HEK293 (cell line): Measurements from ENCODE around the gene RNF111.

ENCODE experiments used
- MZF1 ChIP-seq: fragments of 450-650 bp; formaldehyde crosslinking; IDR thresholded peaks from 2 replicates; pipeline ENCODE4 v1.5.1; 2017; ENCODE audit warnings: missing biosample characterization, missing genetic modification characterization, borderline replicate concordance
- WT1 ChIP-seq: fragments of 450-650 bp; formaldehyde crosslinking; IDR thresholded peaks from 2 replicates; pipeline ENCODE4 v1.5.1; 2016; ENCODE audit warnings: missing biosample characterization, missing genetic modification characterization
- YY1 ChIP-seq: fragments of 450-650 bp; formaldehyde crosslinking; IDR thresholded peaks from 2 replicates; pipeline ENCODE4 v1.5.1; 2018; ENCODE audit warnings: missing biosample characterization, missing genetic modification characterization
- ZBTB20 ChIP-seq: fragments of 450-650 bp; formaldehyde crosslinking; IDR thresholded peaks from 2 replicates; pipeline ENCODE4 v1.5.1; 2016; ENCODE audit warnings: missing biosample characterization, missing genetic modification characterization
- ZFHX2 ChIP-seq: fragments of 450-650 bp; formaldehyde crosslinking; conservative IDR thresholded peaks from 2 replicates; pipeline ENCODE4 v1.5.1; 2016; ENCODE audit warnings: missing biosample characterization, missing genetic modification characterization
- ZNF10 ChIP-seq: fragments of 450-650 bp; formaldehyde crosslinking; IDR thresholded peaks from 2 replicates; pipeline ENCODE4 v1.5.1; 2017; ENCODE audit warnings: missing biosample characterization, missing genetic modification characterization
- ZNF155 ChIP-seq: fragments of 450-650 bp; formaldehyde crosslinking; IDR thresholded peaks from 2 replicates; pipeline ENCODE4 v1.5.1; 2016; ENCODE audit warnings: missing biosample characterization, missing genetic modification characterization
- ZNF169 ChIP-seq: fragments of 450-650 bp; formaldehyde crosslinking; IDR thresholded peaks from 2 replicates; pipeline ENCODE4 v1.5.1; 2016; ENCODE audit warnings: missing biosample characterization, missing genetic modification characterization
- ZNF239 ChIP-seq: fragments of 450-650 bp; formaldehyde crosslinking; IDR thresholded peaks from 2 replicates; pipeline ENCODE4 v1.5.1; 2016; ENCODE audit warnings: missing biosample characterization, missing genetic modification characterization
- ZNF274 ChIP-seq, 2 experiments: fragments of 200-500 bp in 1 of 2; fragments of 450-650 bp in 1 of 2; sonication (Bioruptor generic) in 1 of 2; formaldehyde crosslinking in 1 of 2; IDR thresholded peaks; 2 replicates each; pipeline versions ENCODE4 v1.5.1 to v1.6.1; 2014 to 2016; ENCODE audit warnings: borderline replicate concordance in 1 of 2, inconsistent platforms in 1 of 2, low read length in 1 of 2, missing biosample characterization in 1 of 2, missing genetic modification characterization in 1 of 2
- ZNF530 ChIP-seq: fragments of 450-650 bp; formaldehyde crosslinking; IDR thresholded peaks from 2 replicates; pipeline ENCODE4 v1.5.1; 2016; ENCODE audit warnings: low read depth, missing biosample characterization, missing genetic modification characterization
- ZNF555 ChIP-seq: fragments of 450-650 bp; formaldehyde crosslinking; conservative IDR thresholded peaks from 2 replicates; pipeline ENCODE4 v1.5.1; 2017; ENCODE audit warnings: missing biosample characterization, mild to moderate bottlenecking, missing genetic modification characterization, inconsistent platforms
- ZNF560 ChIP-seq: fragments of 450-650 bp; formaldehyde crosslinking; IDR thresholded peaks from 2 replicates; pipeline ENCODE4 v1.5.1; 2017; ENCODE audit warnings: missing biosample characterization, missing genetic modification characterization, borderline replicate concordance
- ZNF747 ChIP-seq: fragments of 450-650 bp; formaldehyde crosslinking; IDR thresholded peaks from 2 replicates; pipeline ENCODE4 v1.5.1; 2016; ENCODE audit warnings: missing biosample characterization, missing genetic modification characterization
- ZNF791 ChIP-seq: fragments of 450-650 bp; formaldehyde crosslinking; IDR thresholded peaks from 2 replicates; pipeline ENCODE4 v1.5.1; 2016; ENCODE audit warnings: missing biosample characterization, missing genetic modification characterization
- ZNF837 ChIP-seq: fragments of 450-650 bp; formaldehyde crosslinking; IDR thresholded peaks from 2 replicates; pipeline ENCODE4 v1.5.1; 2016; ENCODE audit warnings: missing biosample characterization, missing genetic modification characterization
- TF ChIP-seq, protein P1 (sequence below): fragments of 450-650 bp; formaldehyde crosslinking; IDR thresholded peaks from 2 replicates; pipeline ENCODE4 v1.5.1; 2016; ENCODE audit warnings: missing biosample characterization, missing genetic modification characterization
- TF ChIP-seq, protein P2 (sequence below): fragments of 450-650 bp; formaldehyde crosslinking; IDR thresholded peaks from 2 replicates; pipeline ENCODE4 v1.5.1; 2017; ENCODE audit warnings: missing biosample characterization, missing genetic modification characterization
- TF ChIP-seq, protein P3 (sequence below): fragments of 450-650 bp; formaldehyde crosslinking; IDR thresholded peaks from 2 replicates; pipeline ENCODE4 v1.5.1; 2017; ENCODE audit warnings: missing biosample characterization, missing genetic modification characterization
- TF ChIP-seq, protein P4 (sequence below): fragments of 450-650 bp; formaldehyde crosslinking; IDR thresholded peaks from 2 replicates; pipeline ENCODE4 v1.5.1; 2016; ENCODE audit warnings: missing biosample characterization, missing genetic modification characterization
- TF ChIP-seq, protein P5 (sequence below): fragments of 450-650 bp; formaldehyde crosslinking; IDR thresholded peaks from 2 replicates; pipeline ENCODE4 v1.5.1; 2016; ENCODE audit warnings: missing biosample characterization, missing genetic modification characterization, borderline replicate concordance
- TF ChIP-seq, protein P6 (sequence below): fragments of 450-650 bp; formaldehyde crosslinking; IDR thresholded peaks from 2 replicates; pipeline ENCODE4 v1.5.1; 2016; ENCODE audit warnings: missing biosample characterization, missing genetic modification characterization
- TF ChIP-seq, protein P7 (sequence below): fragments of 450-650 bp; formaldehyde crosslinking; IDR thresholded peaks from 2 replicates; pipeline ENCODE4 v1.5.1; 2016; ENCODE audit warnings: missing biosample characterization, missing genetic modification characterization

The RNF111 gene

DNA sequence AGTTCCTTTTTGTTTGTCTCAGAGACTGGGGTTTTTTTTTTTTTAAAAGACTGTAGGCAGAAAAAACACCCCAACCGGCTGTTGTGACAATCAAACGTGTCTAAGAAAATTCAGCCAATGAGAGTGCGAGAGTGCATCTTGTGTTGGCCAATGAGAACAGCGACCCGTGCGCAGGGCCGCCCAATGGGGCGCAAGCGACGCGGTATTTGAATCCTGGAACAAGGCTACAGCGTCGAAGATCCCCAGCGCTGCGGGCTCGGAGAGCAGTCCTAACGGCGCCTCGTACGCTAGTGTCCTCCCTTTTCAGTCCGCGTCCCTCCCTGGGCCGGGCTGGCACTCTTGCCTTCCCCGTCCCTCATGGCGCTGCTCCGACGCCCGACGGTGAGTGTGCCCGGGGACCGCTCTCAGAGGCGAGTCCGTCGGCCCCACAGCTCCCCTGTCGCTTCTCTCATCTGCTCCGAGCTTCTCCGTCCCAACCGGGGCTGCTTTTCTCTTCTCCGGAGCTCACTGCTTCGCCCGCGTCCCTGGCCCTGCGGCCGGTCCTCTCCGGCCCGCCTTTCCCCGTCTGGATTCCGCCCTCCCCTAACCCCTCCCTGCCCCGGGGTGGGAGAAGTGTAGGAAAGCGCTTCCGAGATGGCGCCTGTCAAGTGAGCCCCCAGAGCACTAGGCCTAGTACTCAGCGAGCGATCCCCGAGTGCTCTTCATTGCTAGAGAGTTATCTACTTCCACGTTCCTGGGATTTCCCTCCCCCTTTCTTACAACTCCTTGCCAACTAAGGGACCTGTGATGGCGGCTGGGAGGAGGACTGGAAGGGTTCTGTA, 117.7 kb downstream of the RNF111 start, which contains the start of gene CCNB2 (continued):
- TF ChIP-seq ZNF274 (IDR thresholded peaks at IDR 0.05; ENCODE audit: low read length), result no peak
- no peak for TF ChIP-seq ZNF274 (tag by site-specific recombination; IDR thresholded peaks at IDR 0.05; ENCODE audit: borderline replicate concordance)
- TF ChIP-seq, protein P1, sequence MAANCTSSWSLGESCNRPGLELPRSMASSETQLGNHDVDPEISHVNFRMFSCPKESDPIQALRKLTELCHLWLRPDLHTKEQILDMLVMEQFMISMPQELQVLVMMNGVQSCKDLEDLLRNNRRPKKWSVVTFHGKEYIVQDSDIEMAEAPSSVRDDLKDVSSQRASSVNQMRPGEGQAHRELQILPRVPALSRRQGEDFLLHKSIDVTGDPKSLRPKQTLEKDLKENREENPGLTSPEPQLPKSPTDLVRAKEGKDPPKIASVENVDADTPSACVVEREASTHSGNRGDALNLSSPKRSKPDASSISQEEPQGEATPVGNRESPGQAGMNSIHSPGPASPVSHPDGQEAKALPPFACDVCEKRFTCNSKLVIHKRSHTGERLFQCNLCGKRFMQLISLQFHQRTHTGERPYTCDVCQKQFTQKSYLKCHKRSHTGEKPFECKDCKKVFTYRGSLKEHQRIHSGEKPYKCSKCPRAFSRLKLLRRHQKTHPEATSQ (tag by site-specific recombination), result no peak
- TF ChIP-seq YY1 (tag by site-specific recombination), result peak; percentile 41
- peak; percentile 86; the same call in 1 of the 2 replicates for TF ChIP-seq MZF1 (tag by site-specific recombination)
- no peak for TF ChIP-seq ZNF155 (tag by site-specific recombination)
- no peak for TF ChIP-seq ZNF837
- TF ChIP-seq, protein P2, sequence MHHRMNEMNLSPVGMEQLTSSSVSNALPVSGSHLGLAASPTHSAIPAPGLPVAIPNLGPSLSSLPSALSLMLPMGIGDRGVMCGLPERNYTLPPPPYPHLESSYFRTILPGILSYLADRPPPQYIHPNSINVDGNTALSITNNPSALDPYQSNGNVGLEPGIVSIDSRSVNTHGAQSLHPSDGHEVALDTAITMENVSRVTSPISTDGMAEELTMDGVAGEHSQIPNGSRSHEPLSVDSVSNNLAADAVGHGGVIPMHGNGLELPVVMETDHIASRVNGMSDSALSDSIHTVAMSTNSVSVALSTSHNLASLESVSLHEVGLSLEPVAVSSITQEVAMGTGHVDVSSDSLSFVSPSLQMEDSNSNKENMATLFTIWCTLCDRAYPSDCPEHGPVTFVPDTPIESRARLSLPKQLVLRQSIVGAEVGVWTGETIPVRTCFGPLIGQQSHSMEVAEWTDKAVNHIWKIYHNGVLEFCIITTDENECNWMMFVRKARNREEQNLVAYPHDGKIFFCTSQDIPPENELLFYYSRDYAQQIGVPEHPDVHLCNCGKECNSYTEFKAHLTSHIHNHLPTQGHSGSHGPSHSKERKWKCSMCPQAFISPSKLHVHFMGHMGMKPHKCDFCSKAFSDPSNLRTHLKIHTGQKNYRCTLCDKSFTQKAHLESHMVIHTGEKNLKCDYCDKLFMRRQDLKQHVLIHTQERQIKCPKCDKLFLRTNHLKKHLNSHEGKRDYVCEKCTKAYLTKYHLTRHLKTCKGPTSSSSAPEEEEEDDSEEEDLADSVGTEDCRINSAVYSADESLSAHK, result no peak
- TF ChIP-seq, protein P3, sequence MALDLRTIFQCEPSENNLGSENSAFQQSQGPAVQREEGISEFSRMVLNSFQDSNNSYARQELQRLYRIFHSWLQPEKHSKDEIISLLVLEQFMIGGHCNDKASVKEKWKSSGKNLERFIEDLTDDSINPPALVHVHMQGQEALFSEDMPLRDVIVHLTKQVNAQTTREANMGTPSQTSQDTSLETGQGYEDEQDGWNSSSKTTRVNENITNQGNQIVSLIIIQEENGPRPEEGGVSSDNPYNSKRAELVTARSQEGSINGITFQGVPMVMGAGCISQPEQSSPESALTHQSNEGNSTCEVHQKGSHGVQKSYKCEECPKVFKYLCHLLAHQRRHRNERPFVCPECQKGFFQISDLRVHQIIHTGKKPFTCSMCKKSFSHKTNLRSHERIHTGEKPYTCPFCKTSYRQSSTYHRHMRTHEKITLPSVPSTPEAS (tag by site-specific recombination), result no peak
- TF ChIP-seq, protein P4, sequence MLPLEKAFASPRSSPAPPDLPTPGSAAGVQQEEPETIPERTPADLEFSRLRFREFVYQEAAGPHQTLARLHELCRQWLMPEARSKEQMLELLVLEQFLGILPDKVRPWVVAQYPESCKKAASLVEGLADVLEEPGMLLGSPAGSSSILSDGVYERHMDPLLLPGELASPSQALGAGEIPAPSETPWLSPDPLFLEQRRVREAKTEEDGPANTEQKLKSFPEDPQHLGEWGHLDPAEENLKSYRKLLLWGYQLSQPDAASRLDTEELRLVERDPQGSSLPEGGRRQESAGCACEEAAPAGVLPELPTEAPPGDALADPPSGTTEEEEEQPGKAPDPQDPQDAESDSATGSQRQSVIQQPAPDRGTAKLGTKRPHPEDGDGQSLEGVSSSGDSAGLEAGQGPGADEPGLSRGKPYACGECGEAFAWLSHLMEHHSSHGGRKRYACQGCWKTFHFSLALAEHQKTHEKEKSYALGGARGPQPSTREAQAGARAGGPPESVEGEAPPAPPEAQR (tag by site-specific recombination), result no peak
- TF ChIP-seq ZNF560 (tag by site-specific recombination), result no peak
- TF ChIP-seq ZNF10 (tag by site-specific recombination), result no peak
- TF ChIP-seq ZNF239 (tag by site-specific recombination), result no peak
- TF ChIP-seq ZBTB20 (tag by site-specific recombination), result peak; percentile 62
- TF ChIP-seq ZNF169 (tag by site-specific recombination), result no peak
- TF ChIP-seq, protein P5, sequence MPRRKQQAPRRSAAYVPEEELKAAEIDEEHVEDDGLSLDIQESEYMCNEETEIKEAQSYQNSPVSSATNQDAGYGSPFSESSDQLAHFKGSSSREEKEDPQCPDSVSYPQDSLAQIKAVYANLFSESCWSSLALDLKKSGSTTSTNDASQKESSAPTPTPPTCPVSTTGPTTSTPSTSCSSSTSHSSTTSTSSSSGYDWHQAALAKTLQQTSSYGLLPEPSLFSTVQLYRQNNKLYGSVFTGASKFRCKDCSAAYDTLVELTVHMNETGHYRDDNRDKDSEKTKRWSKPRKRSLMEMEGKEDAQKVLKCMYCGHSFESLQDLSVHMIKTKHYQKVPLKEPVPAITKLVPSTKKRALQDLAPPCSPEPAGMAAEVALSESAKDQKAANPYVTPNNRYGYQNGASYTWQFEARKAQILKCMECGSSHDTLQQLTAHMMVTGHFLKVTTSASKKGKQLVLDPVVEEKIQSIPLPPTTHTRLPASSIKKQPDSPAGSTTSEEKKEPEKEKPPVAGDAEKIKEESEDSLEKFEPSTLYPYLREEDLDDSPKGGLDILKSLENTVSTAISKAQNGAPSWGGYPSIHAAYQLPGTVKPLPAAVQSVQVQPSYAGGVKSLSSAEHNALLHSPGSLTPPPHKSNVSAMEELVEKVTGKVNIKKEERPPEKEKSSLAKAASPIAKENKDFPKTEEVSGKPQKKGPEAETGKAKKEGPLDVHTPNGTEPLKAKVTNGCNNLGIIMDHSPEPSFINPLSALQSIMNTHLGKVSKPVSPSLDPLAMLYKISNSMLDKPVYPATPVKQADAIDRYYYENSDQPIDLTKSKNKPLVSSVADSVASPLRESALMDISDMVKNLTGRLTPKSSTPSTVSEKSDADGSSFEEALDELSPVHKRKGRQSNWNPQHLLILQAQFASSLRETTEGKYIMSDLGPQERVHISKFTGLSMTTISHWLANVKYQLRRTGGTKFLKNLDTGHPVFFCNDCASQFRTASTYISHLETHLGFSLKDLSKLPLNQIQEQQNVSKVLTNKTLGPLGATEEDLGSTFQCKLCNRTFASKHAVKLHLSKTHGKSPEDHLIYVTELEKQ (tag by site-specific recombination), result no peak
- TF ChIP-seq, protein P6, sequence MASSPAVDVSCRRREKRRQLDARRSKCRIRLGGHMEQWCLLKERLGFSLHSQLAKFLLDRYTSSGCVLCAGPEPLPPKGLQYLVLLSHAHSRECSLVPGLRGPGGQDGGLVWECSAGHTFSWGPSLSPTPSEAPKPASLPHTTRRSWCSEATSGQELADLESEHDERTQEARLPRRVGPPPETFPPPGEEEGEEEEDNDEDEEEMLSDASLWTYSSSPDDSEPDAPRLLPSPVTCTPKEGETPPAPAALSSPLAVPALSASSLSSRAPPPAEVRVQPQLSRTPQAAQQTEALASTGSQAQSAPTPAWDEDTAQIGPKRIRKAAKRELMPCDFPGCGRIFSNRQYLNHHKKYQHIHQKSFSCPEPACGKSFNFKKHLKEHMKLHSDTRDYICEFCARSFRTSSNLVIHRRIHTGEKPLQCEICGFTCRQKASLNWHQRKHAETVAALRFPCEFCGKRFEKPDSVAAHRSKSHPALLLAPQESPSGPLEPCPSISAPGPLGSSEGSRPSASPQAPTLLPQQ, result no peak
- peak; percentile 57 for TF ChIP-seq WT1
- TF ChIP-seq ZNF747, result no peak
- no peak for TF ChIP-seq ZNF555
- TF ChIP-seq ZFHX2 (tag by site-specific recombination), result no peak
- TF ChIP-seq, protein P7, sequence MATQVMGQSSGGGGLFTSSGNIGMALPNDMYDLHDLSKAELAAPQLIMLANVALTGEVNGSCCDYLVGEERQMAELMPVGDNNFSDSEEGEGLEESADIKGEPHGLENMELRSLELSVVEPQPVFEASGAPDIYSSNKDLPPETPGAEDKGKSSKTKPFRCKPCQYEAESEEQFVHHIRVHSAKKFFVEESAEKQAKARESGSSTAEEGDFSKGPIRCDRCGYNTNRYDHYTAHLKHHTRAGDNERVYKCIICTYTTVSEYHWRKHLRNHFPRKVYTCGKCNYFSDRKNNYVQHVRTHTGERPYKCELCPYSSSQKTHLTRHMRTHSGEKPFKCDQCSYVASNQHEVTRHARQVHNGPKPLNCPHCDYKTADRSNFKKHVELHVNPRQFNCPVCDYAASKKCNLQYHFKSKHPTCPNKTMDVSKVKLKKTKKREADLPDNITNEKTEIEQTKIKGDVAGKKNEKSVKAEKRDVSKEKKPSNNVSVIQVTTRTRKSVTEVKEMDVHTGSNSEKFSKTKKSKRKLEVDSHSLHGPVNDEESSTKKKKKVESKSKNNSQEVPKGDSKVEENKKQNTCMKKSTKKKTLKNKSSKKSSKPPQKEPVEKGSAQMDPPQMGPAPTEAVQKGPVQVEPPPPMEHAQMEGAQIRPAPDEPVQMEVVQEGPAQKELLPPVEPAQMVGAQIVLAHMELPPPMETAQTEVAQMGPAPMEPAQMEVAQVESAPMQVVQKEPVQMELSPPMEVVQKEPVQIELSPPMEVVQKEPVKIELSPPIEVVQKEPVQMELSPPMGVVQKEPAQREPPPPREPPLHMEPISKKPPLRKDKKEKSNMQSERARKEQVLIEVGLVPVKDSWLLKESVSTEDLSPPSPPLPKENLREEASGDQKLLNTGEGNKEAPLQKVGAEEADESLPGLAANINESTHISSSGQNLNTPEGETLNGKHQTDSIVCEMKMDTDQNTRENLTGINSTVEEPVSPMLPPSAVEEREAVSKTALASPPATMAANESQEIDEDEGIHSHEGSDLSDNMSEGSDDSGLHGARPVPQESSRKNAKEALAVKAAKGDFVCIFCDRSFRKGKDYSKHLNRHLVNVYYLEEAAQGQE (tag by site-specific recombination), result no peak
- TF ChIP-seq ZNF530 (tag by site-specific recombination), result no peak
- TF ChIP-seq ZNF791 (tag by site-specific recombination), result no peak
